ENCODE results near the gene MAP4K5.

DNA sequence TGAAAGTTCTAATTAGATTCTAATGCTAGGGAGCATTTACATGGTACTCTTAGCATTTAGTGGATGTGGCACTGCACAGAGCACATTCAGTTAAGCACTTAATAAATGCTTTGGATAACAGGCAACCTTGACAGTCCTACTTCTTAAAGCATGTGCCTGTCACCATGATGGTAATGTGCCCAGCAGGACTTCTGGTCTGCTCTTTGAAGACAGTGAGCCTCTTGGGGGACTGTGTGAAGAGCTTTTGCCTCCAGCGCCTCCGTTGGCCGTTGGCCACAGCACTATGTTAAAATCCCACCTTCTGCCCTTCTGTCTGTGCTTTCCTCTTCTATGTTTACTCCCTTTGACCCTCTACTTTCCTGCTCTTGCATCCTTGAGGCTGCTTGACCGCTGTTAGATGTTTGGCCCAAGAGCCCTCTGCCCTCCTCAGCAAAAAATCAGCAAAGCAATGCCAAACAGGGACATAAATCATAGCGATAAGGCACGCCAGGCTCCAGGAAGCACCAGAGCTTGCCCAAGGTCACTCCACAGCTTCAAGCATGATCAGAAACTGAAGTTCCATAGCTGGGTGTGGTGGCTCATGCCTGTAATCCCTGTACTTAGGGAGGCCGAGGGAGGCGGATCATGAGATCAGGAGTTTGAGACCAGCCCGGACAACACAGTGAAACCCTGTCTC is 144.0 kb downstream of the MAP4K5 start:
- TF ChIP-seq, protein P1, sequence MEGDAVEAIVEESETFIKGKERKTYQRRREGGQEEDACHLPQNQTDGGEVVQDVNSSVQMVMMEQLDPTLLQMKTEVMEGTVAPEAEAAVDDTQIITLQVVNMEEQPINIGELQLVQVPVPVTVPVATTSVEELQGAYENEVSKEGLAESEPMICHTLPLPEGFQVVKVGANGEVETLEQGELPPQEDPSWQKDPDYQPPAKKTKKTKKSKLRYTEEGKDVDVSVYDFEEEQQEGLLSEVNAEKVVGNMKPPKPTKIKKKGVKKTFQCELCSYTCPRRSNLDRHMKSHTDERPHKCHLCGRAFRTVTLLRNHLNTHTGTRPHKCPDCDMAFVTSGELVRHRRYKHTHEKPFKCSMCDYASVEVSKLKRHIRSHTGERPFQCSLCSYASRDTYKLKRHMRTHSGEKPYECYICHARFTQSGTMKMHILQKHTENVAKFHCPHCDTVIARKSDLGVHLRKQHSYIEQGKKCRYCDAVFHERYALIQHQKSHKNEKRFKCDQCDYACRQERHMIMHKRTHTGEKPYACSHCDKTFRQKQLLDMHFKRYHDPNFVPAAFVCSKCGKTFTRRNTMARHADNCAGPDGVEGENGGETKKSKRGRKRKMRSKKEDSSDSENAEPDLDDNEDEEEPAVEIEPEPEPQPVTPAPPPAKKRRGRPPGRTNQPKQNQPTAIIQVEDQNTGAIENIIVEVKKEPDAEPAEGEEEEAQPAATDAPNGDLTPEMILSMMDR (IDR thresholded peaks at IDR 0.05): no peak
- no peak for TF ChIP-seq POLR2A (IDR thresholded peaks at IDR 0.05)

Data from ovary (tissue), 3 donors.